ENCODE data around the gene COL4A1.
A peak's percentile ranks its signal among the peaks of the same experiment; 100 is the strongest.

The COL4A1 gene

GRCh38 chr13:110123041-110123809 is 183.7 kb downstream of the COL4A1 start:
- TF ChIP-seq, protein P1, sequence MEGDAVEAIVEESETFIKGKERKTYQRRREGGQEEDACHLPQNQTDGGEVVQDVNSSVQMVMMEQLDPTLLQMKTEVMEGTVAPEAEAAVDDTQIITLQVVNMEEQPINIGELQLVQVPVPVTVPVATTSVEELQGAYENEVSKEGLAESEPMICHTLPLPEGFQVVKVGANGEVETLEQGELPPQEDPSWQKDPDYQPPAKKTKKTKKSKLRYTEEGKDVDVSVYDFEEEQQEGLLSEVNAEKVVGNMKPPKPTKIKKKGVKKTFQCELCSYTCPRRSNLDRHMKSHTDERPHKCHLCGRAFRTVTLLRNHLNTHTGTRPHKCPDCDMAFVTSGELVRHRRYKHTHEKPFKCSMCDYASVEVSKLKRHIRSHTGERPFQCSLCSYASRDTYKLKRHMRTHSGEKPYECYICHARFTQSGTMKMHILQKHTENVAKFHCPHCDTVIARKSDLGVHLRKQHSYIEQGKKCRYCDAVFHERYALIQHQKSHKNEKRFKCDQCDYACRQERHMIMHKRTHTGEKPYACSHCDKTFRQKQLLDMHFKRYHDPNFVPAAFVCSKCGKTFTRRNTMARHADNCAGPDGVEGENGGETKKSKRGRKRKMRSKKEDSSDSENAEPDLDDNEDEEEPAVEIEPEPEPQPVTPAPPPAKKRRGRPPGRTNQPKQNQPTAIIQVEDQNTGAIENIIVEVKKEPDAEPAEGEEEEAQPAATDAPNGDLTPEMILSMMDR (IDR thresholded peaks at IDR 0.05; ENCODE audit: control insufficient read depth, insufficient read depth, low read depth, low read length, missing control alignments) = no peak
- H3K4me3 ChIP-seq (ENCODE audit: control insufficient read depth, low read depth, low read length) = no peak overlapping the region
- DNase-seq (ENCODE audit: low read depth) = no peak

GRCh38 chr13:110121422-110122083 is 185.4 kb downstream of the COL4A1 start:
- no peak for DNase-seq (ENCODE audit: low read depth)
- H3K4me3 ChIP-seq (ENCODE audit: control insufficient read depth, low read depth, low read length) = no peak overlapping the region
- TF ChIP-seq, protein P1 (IDR thresholded peaks at IDR 0.05; ENCODE audit: control insufficient read depth, insufficient read depth, low read depth, low read length, missing control alignments) = no peak

- DNase-seq (ENCODE audit: low read depth) = no peak
- H3K4me3 ChIP-seq (ENCODE audit: control insufficient read depth, low read depth, low read length) = no peak overlapping the region
- TF ChIP-seq, protein P1 (IDR thresholded peaks at IDR 0.05; ENCODE audit: control insufficient read depth, insufficient read depth, low read depth, low read length, missing control alignments) = no peak
Measured at GRCh38 chr13:110119935-110120905, 186.7 kb downstream of the COL4A1 start.

DNA sequence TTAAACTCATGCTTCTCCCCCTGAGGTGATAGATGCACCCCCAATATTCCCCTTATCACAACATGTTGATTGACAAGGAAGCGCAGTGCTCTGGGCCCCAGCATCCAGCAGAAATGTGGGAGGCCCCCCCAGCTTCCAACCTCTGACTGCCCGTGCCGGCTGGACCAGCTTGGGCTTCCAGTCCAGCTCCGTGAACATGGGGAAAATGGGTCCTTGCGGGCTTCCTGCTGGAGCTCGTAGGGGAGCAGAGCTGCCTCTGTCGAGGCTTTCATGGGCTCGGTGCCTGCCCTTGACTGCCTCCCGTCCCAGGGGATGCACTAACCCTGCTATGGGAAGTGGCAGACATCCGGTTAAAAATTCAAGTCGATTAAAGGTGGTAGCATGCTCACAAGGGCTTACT is 188.9 kb downstream of the COL4A1 start:
- H3K4me3 ChIP-seq (ENCODE audit: control insufficient read depth, low read depth, low read length) = no peak overlapping the region
- no peak for DNase-seq (ENCODE audit: low read depth)
- TF ChIP-seq, protein P1 (IDR thresholded peaks at IDR 0.05; ENCODE audit: control insufficient read depth, insufficient read depth, low read depth, low read length, missing control alignments) = no peak

DNA sequence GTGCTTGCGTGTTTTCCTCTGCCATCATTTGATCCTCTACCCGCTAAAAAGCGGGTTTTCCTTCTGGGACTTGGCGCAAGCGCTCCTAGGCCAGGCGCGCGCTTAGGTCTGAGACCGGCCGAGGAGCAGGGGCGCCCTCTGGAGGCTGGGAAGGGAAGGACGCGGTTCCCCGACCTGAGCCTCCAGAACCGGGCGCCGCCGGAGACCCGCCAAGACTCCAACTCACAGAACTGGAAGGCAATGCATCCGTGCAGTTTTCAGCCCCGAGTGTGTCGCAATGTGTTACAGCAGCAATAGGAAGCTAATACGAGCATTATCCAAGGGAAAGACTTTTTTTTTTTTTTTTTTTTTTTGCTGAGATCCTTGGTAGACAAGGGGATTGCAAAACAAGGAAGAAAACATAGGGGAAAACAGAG is 190.9 kb downstream of the COL4A1 start:
- H3K4me3 ChIP-seq (ENCODE audit: control insufficient read depth, low read depth, low read length) = no peak overlapping the region

DNA sequence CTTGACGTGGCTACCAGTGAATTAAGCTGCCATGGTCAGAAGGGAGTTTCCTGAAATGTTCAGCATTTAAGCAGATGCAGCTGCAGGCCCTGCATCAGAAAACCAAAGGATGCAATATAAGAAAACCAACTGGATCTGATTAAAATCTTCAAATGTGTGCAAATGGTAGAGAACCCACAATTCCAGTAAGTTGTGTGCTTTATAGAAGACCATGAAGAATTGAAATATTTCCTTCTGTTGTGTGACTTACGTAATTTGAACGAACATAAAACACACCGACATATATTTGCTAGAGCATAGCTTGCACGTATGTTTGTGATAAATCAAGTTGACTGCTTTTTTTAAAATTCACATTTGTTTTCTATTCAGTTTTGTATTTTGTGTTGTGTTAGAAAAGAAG is 191.4 kb downstream of the COL4A1 start:
- TF ChIP-seq, protein P1 (IDR thresholded peaks at IDR 0.05; ENCODE audit: control insufficient read depth, insufficient read depth, low read depth, low read length, missing control alignments) = no peak
- no peak for DNase-seq (ENCODE audit: low read depth)
- no peak overlapping the region for H3K4me3 ChIP-seq (ENCODE audit: control insufficient read depth, low read depth, low read length)

More for the DNA sequence above, 190.9 kb downstream of the COL4A1 start:
- TF ChIP-seq, protein P1 (IDR thresholded peaks at IDR 0.05; ENCODE audit: control insufficient read depth, insufficient read depth, low read depth, low read length, missing control alignments) = peak; percentile 93
- DNase-seq (ENCODE audit: low read depth) = no peak

Measured in AG09309 (cell line).